ENCODE measurements around the gene XRRA1. TPM values are rescaled to one million over a fixed set of nuclear protein-coding genes. Genes with fewer than 3 reads are reported as not detected.

Gene XRRA1
- total RNA-seq, 1 experiment from 2014 or later: 49.6 TPM

GRCh38 chr11:74936976-74937375, 11.9 kb downstream of the XRRA1 start:
- H3K27ac Mint-ChIP-seq (ENCODE audit: low read depth, unreplicated experiment): no peak overlapping the region
- H3K9me3 Mint-ChIP-seq (ENCODE audit: unreplicated experiment): no peaks in the 10 kb centered on the region
- intact Hi-C loops (cut with micrococcal nuclease): no loop called here
- TF ChIP-seq CTCF (IDR thresholded peaks at IDR 0.05; ENCODE audit: unreplicated experiment): no peak
- H3K36me3 Mint-ChIP-seq (ENCODE audit: insufficient read depth, unreplicated experiment): peaks cover 73% of the 10 kb centered on the region
- H3K4me3 Mint-ChIP-seq (ENCODE audit: unreplicated experiment): no peak overlapping the region
- no peak for DNase-seq (ENCODE audit: unreplicated experiment)
- peaks cover 13% of the 10 kb centered on the region for H3K4me1 Mint-ChIP-seq (ENCODE audit: insufficient read depth, unreplicated experiment)
- no peaks in the 10 kb centered on the region for H3K27me3 Mint-ChIP-seq (ENCODE audit: insufficient read depth, unreplicated experiment)
- ChIA-PET CTCF (interaction anchor here (0.5 to 1.7 kb wide), 6 partner anchors 8 to 646 kb away, joined by 3 to 6 read pairs (median 4); no protein-coding TSS in a partner anchor), POLR2A (interaction anchor here (1.3 to 4.3 kb wide), 2 partner anchors 11 to 13 kb away, joined by 3 to 23 read pairs; partner anchors contain the start of genes SPCS2 and XRRA1)
- no TSS peak for BruUV-seq (replicated peaks)

GRCh38 chr11:74936087-74936486, 12.8 kb downstream of the XRRA1 start:
- Mint-ChIP-seq H3K36me3 (ENCODE audit: insufficient read depth, unreplicated experiment) (peaks cover 64% of the 10 kb centered on the region), H3K27ac (ENCODE audit: low read depth, unreplicated experiment) (no peak overlapping the region), H3K9me3 (ENCODE audit: unreplicated experiment) (no peaks in the 10 kb centered on the region), H3K4me1 (ENCODE audit: insufficient read depth, unreplicated experiment) (peaks cover 5% of the 10 kb centered on the region), H3K4me3 (ENCODE audit: unreplicated experiment) (no peak overlapping the region), H3K27me3 (ENCODE audit: insufficient read depth, unreplicated experiment) (no peaks in the 10 kb centered on the region)
- no peak for DNase-seq (ENCODE audit: unreplicated experiment)
- ChIA-PET POLR2A (interaction anchor here (0.8 kb wide), 1 partner anchor 13 kb away, joined by 3 read pairs; the partner anchor contains the start of genes SPCS2 and XRRA1), CTCF (interaction anchor here (0.9 kb wide), 1 partner anchor 204 kb away, joined by 3 read pairs; no protein-coding TSS in a partner anchor)
- no TSS peak for BruUV-seq (replicated peaks)
- intact Hi-C loops (cut with micrococcal nuclease): no loop called here
- TF ChIP-seq CTCF (IDR thresholded peaks at IDR 0.05; ENCODE audit: unreplicated experiment): no peak

- Mint-ChIP-seq H3K36me3 (ENCODE audit: insufficient read depth, unreplicated experiment) (peaks cover 61% of the 10 kb centered on the region), H3K27ac (ENCODE audit: low read depth, unreplicated experiment) (no peak overlapping the region), H3K4me1 (ENCODE audit: insufficient read depth, unreplicated experiment) (peaks cover 4% of the 10 kb centered on the region), H3K9me3 (ENCODE audit: unreplicated experiment) (no peaks in the 10 kb centered on the region), H3K27me3 (ENCODE audit: insufficient read depth, unreplicated experiment) (no peaks in the 10 kb centered on the region), H3K4me3 (ENCODE audit: unreplicated experiment) (no peak overlapping the region)
- CTCF ChIA-PET: no interaction called here
- TF ChIP-seq CTCF (IDR thresholded peaks at IDR 0.05; ENCODE audit: unreplicated experiment): no peak
- intact Hi-C loops (cut with micrococcal nuclease): no loop called here
- DNase-seq (ENCODE audit: unreplicated experiment): no peak
- POLR2A ChIA-PET: interaction anchor here (0.8 kb wide), 1 partner anchor 14 kb away, joined by 3 read pairs; the partner anchor contains the start of genes SPCS2 and XRRA1
- no TSS peak for BruUV-seq (replicated peaks)
These were observed 13.6 kb downstream of the XRRA1 start for GRCh38 chr11:74935285-74935684.

- Mint-ChIP-seq H3K9me3 (ENCODE audit: unreplicated experiment) (no peaks in the 10 kb centered on the region), H3K27ac (ENCODE audit: low read depth, unreplicated experiment) (no peak overlapping the region), H3K27me3 (ENCODE audit: insufficient read depth, unreplicated experiment) (no peaks in the 10 kb centered on the region), H3K4me3 (ENCODE audit: unreplicated experiment) (no peak overlapping the region), H3K36me3 (ENCODE audit: insufficient read depth, unreplicated experiment) (peaks cover 53% of the 10 kb centered on the region), H3K4me1 (ENCODE audit: insufficient read depth, unreplicated experiment) (peaks cover 4% of the 10 kb centered on the region)
- no TSS peak for BruUV-seq (replicated peaks)
- no peak for DNase-seq (ENCODE audit: unreplicated experiment)
- intact Hi-C loops (cut with micrococcal nuclease): no loop called here
- ChIA-PET CTCF (interaction anchor here (1.2 kb wide), 1 partner anchor 315 kb away, joined by 5 read pairs; no protein-coding TSS in a partner anchor), POLR2A (interaction anchor here (0.7 to 1.3 kb wide), 2 partner anchors 10 to 196 kb away, joined by 3 to 5 read pairs; no protein-coding TSS in a partner anchor)
- TF ChIP-seq CTCF (IDR thresholded peaks at IDR 0.05; ENCODE audit: unreplicated experiment): no peak
These were observed 15.1 kb downstream of the XRRA1 start for GRCh38 chr11:74933765-74934164.
